ENCODE results near the gene EIF4G3.
"Not testable (repeated sequence)": the region's sequence is repeated elsewhere in the genome, so short reads cannot be mapped to it uniquely, and the experiment has no call there.

The EIF4G3 gene

DNA sequence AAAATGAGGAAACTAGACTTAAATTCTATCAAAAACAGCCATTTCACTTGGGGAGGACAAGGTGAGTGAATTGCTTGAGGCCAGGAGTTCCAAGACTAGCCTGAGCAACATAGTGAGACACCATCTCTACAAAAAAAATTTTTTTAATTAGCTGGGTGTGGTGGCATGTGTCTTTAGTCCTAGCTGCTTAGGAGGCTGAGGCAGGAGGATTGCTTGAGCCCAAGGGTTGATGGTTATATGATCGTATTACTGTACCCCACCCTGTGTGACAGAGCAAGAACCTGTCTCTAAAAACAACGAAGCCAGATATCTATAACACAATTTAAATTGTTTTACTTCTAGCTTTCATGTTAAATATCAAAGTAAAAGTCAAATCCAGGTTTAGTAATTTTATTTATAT lies 263.5 kb downstream of the EIF4G3 start:
- ATAC-seq, result no peak
- TF ChIP-seq OSR1 (CRISPR knock-in tag; IDR thresholded peaks at IDR 0.05) (no peak), BACH2 (CRISPR knock-in tag; IDR thresholded peaks at IDR 0.05; ENCODE audit: borderline replicate concordance) (no peak), TCF4 (CRISPR knock-in tag; IDR thresholded peaks at IDR 0.05; ENCODE audit: borderline replicate concordance) (no peak), ZNF70 (CRISPR knock-in tag; IDR thresholded peaks at IDR 0.05) (no peak), ZFP30 (CRISPR knock-in tag; IDR thresholded peaks at IDR 0.05) (no peak), TOX (CRISPR knock-in tag; IDR thresholded peaks at IDR 0.05; ENCODE audit: borderline replicate concordance) (no peak), ESRRG (CRISPR knock-in tag; IDR thresholded peaks at IDR 0.05) (no peak), ZNF8 (CRISPR knock-in tag; IDR thresholded peaks at IDR 0.05) (no peak), PPARA (CRISPR knock-in tag; IDR thresholded peaks at IDR 0.05; ENCODE audit: borderline replicate concordance) (no peak), RARB (CRISPR knock-in tag; IDR thresholded peaks at IDR 0.05) (no peak), ZC3H10 (CRISPR knock-in tag; IDR thresholded peaks at IDR 0.05) (no peak), SNAI2 (CRISPR knock-in tag; IDR thresholded peaks at IDR 0.05) (no peak), ZFP3 (CRISPR knock-in tag; IDR thresholded peaks at IDR 0.05) (no peak)
- TF ChIP-seq, protein P1, sequence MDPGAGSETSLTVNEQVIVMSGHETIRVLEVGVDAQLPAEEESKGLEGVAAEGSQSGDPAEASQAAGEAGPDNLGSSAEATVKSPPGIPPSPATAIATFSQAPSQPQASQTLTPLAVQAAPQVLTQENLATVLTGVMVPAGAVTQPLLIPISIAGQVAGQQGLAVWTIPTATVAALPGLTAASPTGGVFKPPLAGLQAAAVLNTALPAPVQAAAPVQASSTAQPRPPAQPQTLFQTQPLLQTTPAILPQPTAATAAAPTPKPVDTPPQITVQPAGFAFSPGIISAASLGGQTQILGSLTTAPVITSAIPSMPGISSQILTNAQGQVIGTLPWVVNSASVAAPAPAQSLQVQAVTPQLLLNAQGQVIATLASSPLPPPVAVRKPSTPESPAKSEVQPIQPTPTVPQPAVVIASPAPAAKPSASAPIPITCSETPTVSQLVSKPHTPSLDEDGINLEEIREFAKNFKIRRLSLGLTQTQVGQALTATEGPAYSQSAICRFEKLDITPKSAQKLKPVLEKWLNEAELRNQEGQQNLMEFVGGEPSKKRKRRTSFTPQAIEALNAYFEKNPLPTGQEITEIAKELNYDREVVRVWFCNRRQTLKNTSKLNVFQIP (CRISPR knock-in tag; IDR thresholded peaks at IDR 0.05; ENCODE audit: borderline replicate concordance, low read depth), result no peak
- TF ChIP-seq, protein P2, sequence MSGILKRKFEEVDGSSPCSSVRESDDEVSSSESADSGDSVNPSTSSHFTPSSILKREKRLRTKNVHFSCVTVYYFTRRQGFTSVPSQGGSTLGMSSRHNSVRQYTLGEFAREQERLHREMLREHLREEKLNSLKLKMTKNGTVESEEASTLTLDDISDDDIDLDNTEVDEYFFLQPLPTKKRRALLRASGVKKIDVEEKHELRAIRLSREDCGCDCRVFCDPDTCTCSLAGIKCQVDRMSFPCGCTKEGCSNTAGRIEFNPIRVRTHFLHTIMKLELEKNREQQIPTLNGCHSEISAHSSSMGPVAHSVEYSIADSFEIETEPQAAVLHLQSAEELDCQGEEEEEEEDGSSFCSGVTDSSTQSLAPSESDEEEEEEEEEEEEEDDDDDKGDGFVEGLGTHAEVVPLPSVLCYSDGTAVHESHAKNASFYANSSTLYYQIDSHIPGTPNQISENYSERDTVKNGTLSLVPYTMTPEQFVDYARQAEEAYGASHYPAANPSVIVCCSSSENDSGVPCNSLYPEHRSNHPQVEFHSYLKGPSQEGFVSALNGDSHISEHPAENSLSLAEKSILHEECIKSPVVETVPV (CRISPR knock-in tag; IDR thresholded peaks at IDR 0.05), result no peak
- TF ChIP-seq, protein P3, sequence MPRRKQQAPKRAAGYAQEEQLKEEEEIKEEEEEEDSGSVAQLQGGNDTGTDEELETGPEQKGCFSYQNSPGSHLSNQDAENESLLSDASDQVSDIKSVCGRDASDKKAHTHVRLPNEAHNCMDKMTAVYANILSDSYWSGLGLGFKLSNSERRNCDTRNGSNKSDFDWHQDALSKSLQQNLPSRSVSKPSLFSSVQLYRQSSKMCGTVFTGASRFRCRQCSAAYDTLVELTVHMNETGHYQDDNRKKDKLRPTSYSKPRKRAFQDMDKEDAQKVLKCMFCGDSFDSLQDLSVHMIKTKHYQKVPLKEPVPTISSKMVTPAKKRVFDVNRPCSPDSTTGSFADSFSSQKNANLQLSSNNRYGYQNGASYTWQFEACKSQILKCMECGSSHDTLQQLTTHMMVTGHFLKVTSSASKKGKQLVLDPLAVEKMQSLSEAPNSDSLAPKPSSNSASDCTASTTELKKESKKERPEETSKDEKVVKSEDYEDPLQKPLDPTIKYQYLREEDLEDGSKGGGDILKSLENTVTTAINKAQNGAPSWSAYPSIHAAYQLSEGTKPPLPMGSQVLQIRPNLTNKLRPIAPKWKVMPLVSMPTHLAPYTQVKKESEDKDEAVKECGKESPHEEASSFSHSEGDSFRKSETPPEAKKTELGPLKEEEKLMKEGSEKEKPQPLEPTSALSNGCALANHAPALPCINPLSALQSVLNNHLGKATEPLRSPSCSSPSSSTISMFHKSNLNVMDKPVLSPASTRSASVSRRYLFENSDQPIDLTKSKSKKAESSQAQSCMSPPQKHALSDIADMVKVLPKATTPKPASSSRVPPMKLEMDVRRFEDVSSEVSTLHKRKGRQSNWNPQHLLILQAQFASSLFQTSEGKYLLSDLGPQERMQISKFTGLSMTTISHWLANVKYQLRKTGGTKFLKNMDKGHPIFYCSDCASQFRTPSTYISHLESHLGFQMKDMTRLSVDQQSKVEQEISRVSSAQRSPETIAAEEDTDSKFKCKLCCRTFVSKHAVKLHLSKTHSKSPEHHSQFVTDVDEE (CRISPR knock-in tag; IDR thresholded peaks at IDR 0.05), result no peak
- TF ChIP-seq, protein P4, sequence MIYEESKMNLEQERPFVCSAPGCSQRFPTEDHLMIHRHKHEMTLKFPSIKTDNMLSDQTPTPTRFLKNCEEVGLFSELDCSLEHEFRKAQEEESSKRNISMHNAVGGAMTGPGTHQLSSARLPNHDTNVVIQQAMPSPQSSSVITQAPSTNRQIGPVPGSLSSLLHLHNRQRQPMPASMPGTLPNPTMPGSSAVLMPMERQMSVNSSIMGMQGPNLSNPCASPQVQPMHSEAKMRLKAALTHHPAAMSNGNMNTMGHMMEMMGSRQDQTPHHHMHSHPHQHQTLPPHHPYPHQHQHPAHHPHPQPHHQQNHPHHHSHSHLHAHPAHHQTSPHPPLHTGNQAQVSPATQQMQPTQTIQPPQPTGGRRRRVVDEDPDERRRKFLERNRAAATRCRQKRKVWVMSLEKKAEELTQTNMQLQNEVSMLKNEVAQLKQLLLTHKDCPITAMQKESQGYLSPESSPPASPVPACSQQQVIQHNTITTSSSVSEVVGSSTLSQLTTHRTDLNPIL (CRISPR knock-in tag; IDR thresholded peaks at IDR 0.05; ENCODE audit: low read depth), result no peak
- TF ChIP-seq, protein P5, sequence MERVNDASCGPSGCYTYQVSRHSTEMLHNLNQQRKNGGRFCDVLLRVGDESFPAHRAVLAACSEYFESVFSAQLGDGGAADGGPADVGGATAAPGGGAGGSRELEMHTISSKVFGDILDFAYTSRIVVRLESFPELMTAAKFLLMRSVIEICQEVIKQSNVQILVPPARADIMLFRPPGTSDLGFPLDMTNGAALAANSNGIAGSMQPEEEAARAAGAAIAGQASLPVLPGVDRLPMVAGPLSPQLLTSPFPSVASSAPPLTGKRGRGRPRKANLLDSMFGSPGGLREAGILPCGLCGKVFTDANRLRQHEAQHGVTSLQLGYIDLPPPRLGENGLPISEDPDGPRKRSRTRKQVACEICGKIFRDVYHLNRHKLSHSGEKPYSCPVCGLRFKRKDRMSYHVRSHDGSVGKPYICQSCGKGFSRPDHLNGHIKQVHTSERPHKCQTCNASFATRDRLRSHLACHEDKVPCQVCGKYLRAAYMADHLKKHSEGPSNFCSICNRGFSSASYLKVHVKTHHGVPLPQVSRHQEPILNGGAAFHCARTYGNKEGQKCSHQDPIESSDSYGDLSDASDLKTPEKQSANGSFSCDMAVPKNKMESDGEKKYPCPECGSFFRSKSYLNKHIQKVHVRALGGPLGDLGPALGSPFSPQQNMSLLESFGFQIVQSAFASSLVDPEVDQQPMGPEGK (CRISPR knock-in tag; IDR thresholded peaks at IDR 0.05; ENCODE audit: borderline replicate concordance), result no peak

GRCh38 chr1:20907526-20907925 lies 269.2 kb downstream of the EIF4G3 start:
- not testable (repeated sequence) for ATAC-seq

GRCh38 chr1:20903437-20903836 lies 273.3 kb downstream of the EIF4G3 start:
- TF ChIP-seq ZFP30 (CRISPR knock-in tag; IDR thresholded peaks at IDR 0.05) (no peak), GLIS3 (CRISPR knock-in tag; IDR thresholded peaks at IDR 0.05) (no peak), TOX (CRISPR knock-in tag; IDR thresholded peaks at IDR 0.05; ENCODE audit: borderline replicate concordance) (no peak), ZFP3 (CRISPR knock-in tag; IDR thresholded peaks at IDR 0.05) (no peak), ZNF8 (CRISPR knock-in tag; IDR thresholded peaks at IDR 0.05) (no peak)
- TF ChIP-seq, protein P5 (CRISPR knock-in tag; IDR thresholded peaks at IDR 0.05; ENCODE audit: borderline replicate concordance), result no peak
- no peak for ATAC-seq
